ENCODE data around the gene BTG1.

Gene BTG1

GRCh38 chr12:92145731-92146496 is at the start of gene BTG1:
Gene BTG1, minus strand, starts transcription at chr12:92145846. Its CDS starts 311 bp downstream, at chr12:92145535.
- peak; percentile 18 for TF ChIP-seq CTCF (IDR thresholded peaks at IDR 0.05; ENCODE audit: control extremely low read depth, extremely low read depth, low read depth, missing control alignments)
- ChIA-PET POLR2A (interaction anchor here (0.6 to 3.5 kb wide), 86 partner anchors 10 to 1834 kb away, joined by 3 to 127 read pairs (median 4); partner anchors contain the start of gene EEA1), CTCF (interaction anchor here (0.7 to 3.2 kb wide), 19 partner anchors 8 to 764 kb away, joined by 3 to 14 read pairs (median 4); no protein-coding TSS in a partner anchor)
- DNase-seq (ENCODE audit: extremely low spot score) = peak; percentile 93

- POLR2A ChIA-PET = no interaction called here
- CTCF ChIA-PET = interaction anchor here (0.7 kb wide), 1 partner anchor 13 kb away, joined by 3 read pairs; no protein-coding TSS in a partner anchor
- no peak for TF ChIP-seq CTCF (IDR thresholded peaks at IDR 0.05; ENCODE audit: control extremely low read depth, extremely low read depth, low read depth, missing control alignments)
- no peak for DNase-seq (ENCODE audit: extremely low spot score)
Observed at GRCh38 chr12:92194561-92194960, 48.9 kb upstream of the BTG1 start.

GRCh38 chr12:92193846-92194245 is 48.2 kb upstream of the BTG1 start:
- TF ChIP-seq CTCF (IDR thresholded peaks at IDR 0.05; ENCODE audit: control extremely low read depth, extremely low read depth, low read depth, missing control alignments) = no peak
- ChIA-PET CTCF (no interaction called here), POLR2A (no interaction called here)
- no peak for DNase-seq (ENCODE audit: extremely low spot score)

- POLR2A ChIA-PET = no interaction called here
- CTCF ChIA-PET = no interaction called here
- TF ChIP-seq CTCF (IDR thresholded peaks at IDR 0.05; ENCODE audit: control extremely low read depth, extremely low read depth, low read depth, missing control alignments) = no peak
- DNase-seq (ENCODE audit: extremely low spot score) = no peak
Observed at GRCh38 chr12:92193063-92193462, 47.4 kb upstream of the BTG1 start.

- CTCF ChIA-PET = interaction anchor here (0.6 kb wide), 1 partner anchor 23 kb away, joined by 3 read pairs; no protein-coding TSS in a partner anchor
- peak; percentile 4 for TF ChIP-seq CTCF (IDR thresholded peaks at IDR 0.05; ENCODE audit: control extremely low read depth, extremely low read depth, low read depth, missing control alignments)
- no peak for DNase-seq (ENCODE audit: extremely low spot score)
- POLR2A ChIA-PET = interaction anchor here (0.6 kb wide), 1 partner anchor 39 kb away, joined by 3 read pairs; no protein-coding TSS in a partner anchor
Observed at GRCh38 chr12:92192360-92192759, 46.7 kb upstream of the BTG1 start.

- ChIA-PET CTCF (no interaction called here), POLR2A (no interaction called here)
- TF ChIP-seq CTCF (IDR thresholded peaks at IDR 0.05; ENCODE audit: control extremely low read depth, extremely low read depth, low read depth, missing control alignments) = no peak
- no peak for DNase-seq (ENCODE audit: extremely low spot score)
Observed at GRCh38 chr12:92191061-92191460, 45.4 kb upstream of the BTG1 start.

All from GM10248 (cell line).